Tongue (tissue), 2 donors: ENCODE data around the gene ABHD16A. TPM values are rescaled to one million over a fixed set of nuclear protein-coding genes. Genes with fewer than 3 reads are reported as not detected.
A peak's percentile ranks its signal among the peaks of the same experiment; 100 is the strongest.

ENCODE experiments used
- DNase-seq: peaks from one replicate; pipeline ENCODE4 v3.0.0-alpha.2; 2015
- total RNA-seq: library from RNA; depleted of rRNA; stranded (reverse); fragments of >200 nt; gene quantifications from one replicate; pipeline ENCODE4 v1.2.3, GENCODE V29; 2014

ABHD16A gene
- total RNA-seq = 46.2 TPM

- peak; percentile 100 for DNase-seq
Observed at GRCh38 chr6:31702819-31703716, at the start of gene ABHD16A. Gene ABHD16A, minus strand, starts transcription at chr6:31703324. Its CDS starts 43 bp downstream, at chr6:31703281.

DNA sequence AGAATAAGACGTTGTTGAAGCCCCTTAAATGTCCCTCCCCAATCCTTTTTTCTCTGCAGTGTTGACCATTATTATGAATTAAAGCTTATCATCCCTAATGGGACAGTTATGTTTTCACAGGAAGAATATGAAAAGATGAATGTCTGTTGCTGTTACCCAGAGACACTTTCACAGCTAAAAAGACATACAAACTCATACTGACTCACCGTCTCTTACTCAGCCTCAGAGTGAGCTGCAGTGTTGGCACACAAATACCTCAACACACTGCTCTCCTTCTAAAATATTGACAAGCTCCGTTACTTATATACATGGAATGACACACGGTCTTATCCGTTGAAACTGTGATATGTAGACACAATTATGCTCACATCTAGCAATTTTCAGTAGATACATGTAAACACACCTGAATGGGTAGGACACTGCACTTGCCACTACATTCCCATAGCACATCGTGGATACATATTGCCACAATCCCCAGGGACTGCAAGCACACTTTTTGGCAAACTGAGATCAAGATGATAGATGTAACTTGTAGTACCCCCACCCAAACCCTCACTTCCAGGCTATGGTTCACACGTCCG is 49.7 kb upstream of the ABHD16A start:
- DNase-seq = no peak

DNA sequence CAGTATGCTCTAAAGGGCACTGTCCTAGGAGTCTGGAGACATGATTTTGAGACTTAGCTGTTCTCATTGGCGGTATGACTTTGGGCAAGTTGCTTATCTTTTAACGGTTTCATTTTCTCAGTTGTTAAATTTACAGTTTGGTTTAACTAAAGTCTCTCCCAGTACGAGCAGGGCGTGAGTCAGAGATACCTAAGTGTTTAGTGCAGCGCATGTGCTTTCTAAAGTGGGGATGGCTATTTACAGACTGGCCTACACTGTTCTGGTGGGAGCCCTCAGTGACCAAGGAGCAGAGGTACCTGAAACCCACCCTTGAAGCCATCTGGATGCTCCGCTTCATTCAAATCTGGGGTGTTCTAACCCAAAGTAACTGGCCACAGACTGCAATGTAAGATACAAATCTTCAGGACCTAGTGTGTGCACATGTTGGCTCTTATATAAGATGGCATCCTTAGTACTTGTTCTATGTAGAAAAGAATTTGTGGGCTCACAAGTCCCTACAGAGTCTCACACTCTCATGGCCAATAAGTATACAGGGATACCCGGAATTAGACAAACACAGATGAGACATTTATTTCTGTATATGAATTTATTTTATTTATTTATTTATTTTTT is 47.4 kb upstream of the ABHD16A start:
- no peak for DNase-seq

GRCh38 chr6:31749301-31750036 is 46.3 kb upstream of the ABHD16A start:
- no peak for DNase-seq

DNA sequence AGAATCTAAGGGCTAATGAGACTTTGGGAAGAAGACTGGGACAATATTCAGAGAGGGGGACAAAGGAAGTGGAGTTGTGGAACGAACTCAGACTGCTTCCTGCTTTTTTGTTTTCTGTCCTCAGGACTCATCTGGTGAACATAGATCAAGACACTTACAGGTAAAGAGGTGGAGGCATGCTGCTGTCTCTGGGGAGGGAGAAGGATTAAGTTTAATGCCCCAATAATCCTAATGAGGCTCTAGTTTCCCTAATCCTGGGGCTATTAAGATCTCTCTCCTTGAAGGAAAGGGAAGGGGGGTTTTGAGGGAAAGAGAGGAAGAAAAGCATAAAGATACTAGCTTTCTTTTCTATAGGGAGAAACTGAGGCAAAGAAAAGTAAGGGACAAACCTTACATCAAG is 41.3 kb upstream of the ABHD16A start:
- DNase-seq = no peak

GRCh38 chr6:31742894-31743293 is 39.8 kb upstream of the ABHD16A start:
- no peak for DNase-seq

DNA sequence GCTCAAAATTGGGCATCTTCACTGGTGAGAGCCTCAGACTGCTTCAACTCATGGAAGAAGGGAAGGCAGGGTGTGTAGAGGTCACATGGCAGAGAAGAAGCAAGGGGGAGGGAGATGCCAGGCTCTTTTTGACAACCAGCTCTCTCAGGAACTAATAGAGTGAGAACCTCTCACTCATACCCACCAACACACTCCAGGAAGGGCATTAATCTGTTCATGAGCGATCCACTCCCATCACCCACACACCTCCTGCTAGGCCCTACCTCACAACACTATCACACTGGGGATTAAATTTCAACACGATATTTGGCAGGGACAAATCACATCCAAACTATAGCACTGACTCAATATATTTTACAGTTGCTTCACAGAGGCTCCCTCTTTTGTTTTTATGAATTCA is 38.7 kb upstream of the ABHD16A start:
- no peak for DNase-seq

DNA sequence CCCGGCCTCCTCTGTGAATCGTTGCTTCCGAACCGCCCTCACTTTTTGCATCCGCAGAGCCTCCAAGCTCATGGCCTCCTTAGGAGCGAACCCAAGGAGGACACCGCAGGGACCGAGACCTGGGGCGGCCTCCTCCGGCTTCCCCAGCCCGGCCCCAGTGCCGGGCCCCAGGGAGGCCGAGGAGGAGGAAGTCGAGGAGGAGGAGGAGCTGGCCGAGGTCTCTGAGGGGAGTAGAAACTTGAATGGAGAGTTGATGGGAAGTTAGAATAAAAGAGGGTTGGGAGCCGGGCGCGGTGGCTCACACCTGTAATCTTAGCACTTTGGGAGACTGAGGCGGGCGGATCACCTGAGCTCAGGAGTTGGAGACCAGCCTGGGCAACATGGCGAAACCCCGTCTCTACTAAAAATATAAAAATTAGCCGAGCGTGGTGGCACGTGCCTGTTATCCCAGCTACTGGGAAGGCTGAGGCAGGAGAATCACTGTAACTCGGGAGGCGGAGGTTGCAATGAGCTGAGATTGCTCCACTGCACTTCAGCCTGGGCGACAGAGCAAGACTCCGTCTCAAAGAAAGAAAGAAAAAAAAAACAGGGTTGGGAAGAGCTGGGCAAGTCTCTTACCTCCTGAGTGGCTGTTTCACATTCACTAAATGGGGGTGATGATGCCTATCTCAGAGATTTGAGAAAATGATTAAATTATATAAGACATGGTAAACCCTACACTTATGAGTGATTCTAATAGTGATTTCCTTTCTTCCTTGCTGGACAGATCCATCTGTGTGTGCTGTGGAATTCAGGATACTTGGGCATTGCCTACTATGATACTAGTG is 37.5 kb upstream of the ABHD16A start:
- DNase-seq = no peak

- peak; percentile 100 for DNase-seq
Observed at GRCh38 chr6:31739639-31740396, 36.7 kb upstream of the ABHD16A start, which contains the start of gene MSH5. Gene MSH5, plus strand, starts transcription at chr6:31740005. Its CDS starts 462 bp downstream, at chr6:31740467.

- DNase-seq = peak; percentile 67
Observed at GRCh38 chr6:31737991-31738979, 35.2 kb upstream of the ABHD16A start.

DNA sequence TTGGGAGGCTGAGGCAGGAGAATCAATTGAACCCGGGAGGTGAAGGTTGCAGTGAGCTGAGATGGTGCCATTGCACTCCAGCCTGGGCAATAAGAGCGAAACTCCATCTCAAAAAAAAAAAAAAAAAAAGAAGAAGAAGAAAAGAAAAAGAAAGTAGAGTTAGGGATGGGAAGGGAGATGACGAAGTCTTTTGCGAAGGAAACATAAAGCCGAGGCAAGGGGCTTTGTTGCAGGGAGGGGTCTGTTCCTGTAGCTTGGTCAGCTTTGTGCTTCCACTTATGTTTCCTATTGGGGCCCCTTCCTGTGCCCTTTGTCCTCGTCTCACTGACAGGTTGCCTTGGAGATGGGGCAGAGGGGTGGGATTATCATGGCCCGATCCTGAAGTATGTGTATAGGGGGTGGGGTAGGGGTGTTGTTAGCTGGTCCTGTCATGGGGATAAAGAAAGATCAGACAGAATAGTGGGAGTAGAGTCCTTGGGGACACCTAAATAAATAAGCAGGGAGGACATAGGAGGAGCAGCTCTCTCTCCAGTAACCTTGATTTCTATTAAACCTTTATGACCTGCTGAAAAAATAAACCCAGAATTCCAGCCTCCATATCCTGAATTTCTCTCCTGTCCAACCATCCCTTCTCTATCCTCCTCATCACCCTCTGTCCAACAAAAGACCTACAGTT is 34.3 kb upstream of the ABHD16A start:
- DNase-seq = no peak

DNA sequence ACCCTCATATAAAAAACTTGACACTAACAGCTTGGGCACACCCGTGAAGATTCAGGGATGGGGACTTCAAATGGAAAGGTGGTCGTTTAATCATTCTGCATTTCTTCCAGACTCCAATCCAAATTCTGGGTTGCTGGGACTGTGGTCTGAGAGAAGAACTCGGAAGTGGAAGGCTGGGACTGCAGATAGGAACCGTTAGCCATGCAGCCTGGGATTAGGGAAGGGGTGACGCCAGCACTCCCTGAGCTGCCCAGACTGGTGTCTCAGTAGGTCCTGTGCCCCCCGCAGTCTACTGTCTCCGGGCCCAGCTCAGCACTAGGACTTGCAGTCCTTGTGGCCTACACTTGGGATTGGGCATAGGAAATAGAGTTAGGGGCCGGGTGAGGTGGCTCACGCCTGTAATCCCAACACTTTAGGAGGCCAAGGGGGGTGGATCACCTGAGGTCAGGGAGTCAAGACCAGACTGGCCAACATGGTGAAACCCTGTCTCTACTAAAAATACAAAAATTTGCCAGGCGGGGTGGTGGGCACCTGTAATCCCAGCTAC is 33.7 kb upstream of the ABHD16A start:
- no peak for DNase-seq

- DNase-seq = peak; percentile 93
Observed at GRCh38 chr6:31736021-31736767, 33.1 kb upstream of the ABHD16A start, which contains the start of gene CLIC1. Gene CLIC1, minus strand, starts transcription at chr6:31736530. Its CDS starts 230 bp downstream, at chr6:31736300.

DNA sequence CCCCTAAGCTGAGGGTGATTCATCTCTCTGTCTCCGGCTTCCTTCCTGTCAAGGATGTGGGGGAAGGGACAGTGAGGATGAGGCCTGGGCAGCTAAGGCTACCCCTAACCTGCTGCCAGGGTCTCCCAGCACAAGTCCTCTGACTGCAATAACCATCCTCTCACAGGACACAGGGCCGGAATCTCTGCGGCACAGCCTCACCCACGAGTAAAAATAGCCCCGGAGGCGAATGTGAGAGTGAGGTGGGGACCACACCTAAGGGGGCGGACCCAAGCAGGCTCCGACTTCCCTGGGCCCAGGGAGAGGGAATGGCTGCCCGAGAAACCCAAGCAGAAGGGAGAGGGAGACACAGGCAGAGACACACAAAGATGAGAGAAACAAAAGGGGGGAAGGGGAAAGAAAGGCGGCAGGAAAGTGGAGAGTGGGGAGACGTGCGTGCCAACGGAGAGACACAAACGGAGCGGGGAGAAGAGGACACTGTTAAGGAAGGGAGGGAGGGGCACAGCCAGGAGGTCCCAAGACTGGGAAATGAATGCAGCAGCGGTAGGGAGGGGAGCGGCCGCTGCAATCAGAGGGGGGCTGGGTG is 31.8 kb upstream of the ABHD16A start:
- peak; percentile 69 for DNase-seq

DNA sequence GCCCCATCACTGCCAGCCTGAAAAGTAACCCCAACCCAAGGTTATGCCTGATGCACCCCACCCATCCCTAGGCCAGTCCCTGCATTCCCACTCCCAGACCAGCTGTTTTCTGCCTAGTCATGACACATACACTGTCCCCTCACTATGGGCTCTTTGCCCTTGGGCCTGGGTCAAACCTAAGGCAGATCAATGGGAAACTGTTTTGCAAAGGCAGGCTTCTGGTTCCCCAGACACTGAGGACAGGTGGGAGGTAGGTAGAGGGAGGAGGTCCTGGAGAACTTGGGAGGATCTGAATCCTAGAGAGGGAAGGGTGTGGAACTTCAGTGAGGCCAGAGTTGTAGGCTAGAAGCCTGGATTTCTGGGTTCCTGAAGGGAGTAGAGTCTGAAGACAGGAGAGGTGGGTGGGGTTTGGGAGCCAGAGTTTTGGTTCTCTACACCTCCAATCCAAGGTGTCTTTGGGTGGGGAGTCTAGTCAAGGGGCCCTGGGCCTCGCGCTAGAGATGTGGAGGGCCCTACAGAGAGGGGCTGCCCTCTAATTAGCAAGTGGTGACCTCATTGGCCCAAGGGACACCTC is 31.2 kb upstream of the ABHD16A start:
- DNase-seq = no peak

- no peak for DNase-seq
Observed at GRCh38 chr6:31733734-31734133, 30.6 kb upstream of the ABHD16A start.

- no peak for DNase-seq
Observed at GRCh38 chr6:31732029-31732428, 28.9 kb upstream of the ABHD16A start.
